GM19043 (cell line): Measurements from ENCODE around the gene RASGRF2.
"Not testable (repeated sequence)": the region's sequence is repeated elsewhere in the genome, so short reads cannot be mapped to it uniquely, and the experiment has no call there.

Experiments used
- ATAC-seq: cut with Tn5 transposase; IDR thresholded peaks from one replicate; pipeline ENCODE4 v1.9.1; 2021; ENCODE audit warnings: low read depth; ENCODE audit not compliant: unreplicated experiment

The RASGRF2 gene

DNA sequence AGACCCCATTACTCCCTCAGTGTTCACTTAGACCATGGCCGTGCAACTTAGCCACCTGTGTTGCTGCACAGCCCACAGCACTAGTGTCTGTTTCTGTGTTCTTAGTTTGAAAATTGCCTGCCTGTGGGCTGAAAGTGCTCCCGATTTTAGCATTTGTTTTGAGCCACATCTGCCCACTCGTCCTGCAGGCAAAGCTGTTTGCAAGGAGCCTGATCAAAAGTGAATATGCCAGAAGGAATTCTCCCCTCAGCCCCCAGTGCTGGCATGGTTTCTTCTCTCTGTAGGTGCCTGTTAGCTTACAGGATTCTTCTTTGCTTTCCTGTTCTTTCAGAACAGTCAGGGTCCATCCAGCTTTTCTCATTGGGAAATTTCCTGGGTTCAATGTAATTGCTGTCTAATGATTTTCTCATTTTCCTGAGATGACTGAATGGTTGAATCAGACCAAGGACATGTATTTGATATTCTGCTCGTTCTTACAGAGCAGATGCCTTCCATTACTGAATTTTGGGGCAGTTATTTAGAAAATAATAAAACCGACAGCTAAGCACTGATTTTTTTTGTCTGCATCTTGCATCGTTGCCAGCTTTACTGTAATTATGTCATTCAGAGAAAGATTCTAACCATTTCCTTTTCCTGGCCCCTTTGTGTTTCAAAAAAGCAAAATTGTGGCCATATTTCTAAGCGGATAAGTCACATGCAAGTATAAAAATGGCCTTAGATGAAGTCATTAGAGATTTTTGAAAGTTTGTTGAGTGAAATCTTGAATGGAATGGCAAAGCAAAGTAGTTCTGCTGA, 161.9 kb downstream of the RASGRF2 start:
- ATAC-seq: no peak

DNA sequence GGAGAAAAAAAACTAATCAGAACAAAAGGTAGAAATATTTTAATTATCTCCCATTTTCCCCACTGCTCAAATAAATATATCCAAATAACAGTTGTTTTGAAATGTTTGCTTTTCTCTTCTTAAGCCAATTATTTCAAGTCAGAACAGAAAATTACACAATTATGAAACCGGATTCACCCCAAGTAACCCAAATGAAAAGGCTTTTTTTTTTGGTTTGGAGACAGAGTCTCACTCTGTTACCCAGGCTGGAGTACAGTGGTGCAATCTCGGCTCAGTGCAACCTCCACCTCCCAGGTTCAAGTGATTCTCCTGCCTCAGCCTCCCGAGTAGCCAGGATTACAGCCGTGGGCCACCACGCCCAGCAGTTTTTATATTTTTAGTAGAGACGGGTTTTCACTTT, 164.5 kb downstream of the RASGRF2 start:
- ATAC-seq: not testable (repeated sequence)

DNA sequence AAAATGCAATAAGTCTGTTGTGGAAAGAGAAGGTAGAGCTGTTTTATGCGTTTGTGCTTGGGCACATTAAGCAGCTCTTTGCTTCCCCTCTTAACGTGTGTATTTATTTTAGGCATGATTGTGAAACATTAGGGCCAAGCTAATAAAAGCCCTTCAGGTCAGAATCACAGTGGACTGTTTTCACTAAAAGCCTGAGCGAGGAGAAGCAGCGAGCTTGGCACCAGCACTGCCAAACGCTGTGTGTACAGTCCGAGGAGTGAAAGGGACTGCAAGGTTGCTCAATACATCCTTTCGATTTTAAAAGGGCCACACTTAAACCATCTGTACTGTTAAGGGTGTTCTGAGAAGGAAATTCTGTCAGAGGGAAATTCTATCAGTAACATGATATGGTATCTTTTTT, 165.8 kb downstream of the RASGRF2 start:
- no peak for ATAC-seq

DNA sequence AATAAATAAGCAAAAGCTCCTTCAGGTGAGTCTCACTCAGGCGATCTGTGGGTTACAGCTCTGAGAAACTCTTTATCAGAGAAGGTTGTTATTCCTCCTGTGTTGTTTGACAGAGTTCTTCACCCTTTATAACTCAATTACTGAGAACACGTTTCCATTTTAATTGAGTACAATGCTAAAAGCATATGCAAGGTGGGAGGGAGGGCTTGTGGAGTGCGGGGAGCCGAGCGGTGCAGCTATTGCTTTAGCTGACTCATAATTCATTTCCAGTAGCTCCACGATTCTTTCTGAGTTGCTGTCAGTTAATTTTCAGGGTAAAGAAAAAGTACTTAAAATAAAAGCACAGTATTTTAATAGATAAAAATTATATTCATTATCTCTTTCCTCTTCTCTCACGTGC, 168.3 kb downstream of the RASGRF2 start:
- ATAC-seq: no peak

DNA sequence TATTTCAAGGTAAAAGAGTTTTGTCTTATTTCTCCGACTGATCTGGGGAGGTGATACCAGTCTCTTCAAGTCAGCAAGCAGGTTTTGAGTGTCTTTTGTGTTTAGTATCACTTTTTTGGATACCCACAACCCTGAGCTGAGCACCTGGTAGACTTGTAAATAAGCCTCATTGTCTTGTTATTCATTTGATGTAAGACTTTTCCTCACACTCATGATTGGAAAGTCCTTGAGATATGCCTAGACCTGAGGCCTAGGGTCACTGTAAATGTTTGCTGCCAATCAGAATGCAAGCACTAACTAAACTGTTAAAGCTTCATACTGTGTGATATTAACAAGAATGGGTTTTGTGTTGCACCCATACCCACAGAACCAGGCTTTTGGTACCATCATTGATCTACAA, 172.2 kb downstream of the RASGRF2 start:
- ATAC-seq: no peak

DNA sequence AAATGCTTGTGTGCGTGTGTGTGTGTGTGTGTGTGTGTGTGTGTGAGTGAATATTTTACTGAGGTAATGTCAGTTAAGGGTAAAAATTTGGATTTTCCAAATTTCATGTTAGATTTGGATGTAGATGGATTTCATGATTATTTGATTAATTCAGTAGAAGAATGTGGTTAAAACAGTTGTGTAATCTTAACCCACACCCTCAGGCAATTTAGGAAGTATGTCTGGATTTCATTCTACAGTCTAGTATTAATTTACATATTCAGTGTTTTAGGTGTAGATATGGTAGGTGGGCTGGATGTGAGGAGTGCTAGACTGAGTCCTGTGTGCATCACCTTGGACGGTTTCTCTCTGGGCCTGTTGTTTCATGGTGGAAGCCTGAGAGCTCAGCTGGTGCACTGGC, 173.9 kb downstream of the RASGRF2 start:
- no peak for ATAC-seq

DNA sequence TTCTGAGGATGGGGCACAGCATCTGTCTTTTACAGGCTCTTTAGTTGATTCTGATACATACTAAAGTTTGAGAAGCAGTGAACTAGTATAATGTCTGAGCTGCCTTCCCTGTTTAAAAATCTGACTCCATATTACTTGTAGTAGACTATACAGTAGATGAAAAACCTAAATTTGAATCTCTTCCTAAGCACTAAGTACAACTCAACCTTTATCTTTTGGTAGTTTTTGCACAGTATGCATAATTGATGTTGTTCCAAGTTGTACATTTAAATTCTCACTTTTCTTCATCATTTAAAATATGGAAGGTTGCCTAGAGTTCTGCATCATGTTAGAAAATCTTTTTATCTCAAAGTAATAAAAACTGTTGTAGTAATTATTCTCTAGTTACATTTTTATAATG, 174.4 kb downstream of the RASGRF2 start:
- ATAC-seq: no peak

DNA sequence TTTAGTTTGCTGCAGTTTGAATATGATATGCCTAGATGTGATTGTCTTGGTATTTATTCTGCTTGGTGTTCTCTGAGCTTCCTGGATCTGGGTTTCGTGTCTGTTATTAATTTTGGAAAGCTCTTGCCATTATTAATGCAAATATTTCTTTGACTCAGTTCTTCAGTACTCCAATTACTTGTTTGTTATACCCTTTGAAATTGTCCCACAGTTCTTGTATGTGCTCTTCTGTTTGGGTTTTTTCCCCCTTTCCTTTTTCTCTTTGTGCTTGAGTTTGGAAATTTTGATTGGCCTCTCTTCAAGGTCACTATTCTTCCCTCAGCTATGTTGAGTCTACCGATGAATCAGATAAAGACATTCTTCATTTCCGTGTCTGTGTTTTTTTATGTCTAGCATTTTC, 176.4 kb downstream of the RASGRF2 start:
- no peak for ATAC-seq

DNA sequence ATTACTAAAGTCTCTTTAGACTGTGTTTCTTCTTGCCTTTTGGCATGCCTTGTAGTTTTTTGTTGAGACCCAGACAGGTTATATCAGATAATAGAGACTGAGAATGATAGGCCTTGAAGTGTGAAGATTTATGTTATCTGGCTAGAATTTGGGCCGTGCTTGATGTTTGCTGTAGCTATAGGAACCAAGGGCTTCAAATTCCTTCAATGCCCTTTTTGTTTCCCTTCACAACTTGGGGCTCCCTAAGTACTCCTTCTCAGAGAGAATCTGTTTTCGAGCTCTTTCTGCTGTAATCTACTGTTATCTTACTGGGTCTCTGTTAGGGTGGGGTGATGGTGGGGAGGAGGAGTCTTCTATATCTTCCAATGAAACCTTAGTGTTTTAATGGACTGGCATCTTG, 177.7 kb downstream of the RASGRF2 start:
- no peak for ATAC-seq

DNA sequence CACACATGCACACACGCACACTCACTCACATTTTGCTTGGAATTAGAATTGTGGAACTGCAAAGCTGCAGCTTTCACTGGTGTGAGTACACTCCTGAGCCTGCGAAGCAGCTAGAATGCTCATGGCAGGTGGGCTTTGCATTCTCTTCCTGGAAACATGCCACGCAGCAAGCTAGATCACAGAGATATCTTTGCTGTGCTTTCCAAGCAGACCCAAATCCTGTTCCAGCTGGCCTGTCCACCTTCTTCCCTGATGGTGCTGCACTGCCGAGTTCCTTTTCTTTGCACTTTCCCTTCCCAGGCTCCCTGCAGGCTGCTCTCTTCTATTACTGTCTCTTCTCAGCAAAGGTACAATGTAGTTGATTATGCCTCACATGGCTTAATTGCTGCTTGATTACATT, 180.3 kb downstream of the RASGRF2 start:
- ATAC-seq: no peak

DNA sequence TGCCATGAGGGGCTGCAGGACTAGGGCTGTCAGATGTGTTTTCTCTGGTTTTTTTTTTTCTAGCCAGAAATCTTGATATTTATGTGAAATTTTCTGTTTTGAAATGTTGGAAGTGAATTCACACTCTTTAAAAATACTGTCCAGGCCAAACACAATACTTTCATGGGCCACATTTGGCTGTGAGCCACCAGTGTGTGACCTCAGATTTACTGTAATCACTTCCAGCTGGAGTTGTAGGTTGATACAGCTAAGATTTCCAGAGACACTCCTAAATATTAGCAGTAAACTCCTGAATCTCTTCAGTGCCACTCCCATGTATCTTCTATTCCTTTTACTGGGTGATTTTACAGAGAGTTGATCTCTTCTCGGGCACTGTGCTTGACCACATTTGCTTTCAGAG, 180.8 kb downstream of the RASGRF2 start:
- ATAC-seq: no peak

DNA sequence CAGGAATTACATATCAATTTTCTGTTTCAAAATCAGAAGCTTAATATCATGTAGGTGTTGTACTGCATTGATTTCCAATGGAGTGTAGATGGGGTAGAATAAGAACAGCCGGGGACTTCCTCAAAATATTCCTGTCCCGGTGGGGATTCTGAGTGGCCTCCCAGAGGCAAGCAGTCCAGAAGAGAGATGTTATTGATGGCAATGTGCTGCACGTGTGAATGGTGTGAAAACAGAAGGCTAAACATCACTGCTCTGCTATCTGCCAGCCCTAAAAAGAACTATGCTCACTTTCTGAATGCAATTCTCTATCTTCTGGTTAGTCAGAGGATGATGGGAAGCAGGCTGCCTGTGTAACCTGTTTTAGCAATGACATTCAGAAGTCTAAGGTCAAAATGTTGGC, 181.9 kb downstream of the RASGRF2 start:
- ATAC-seq: no peak

DNA sequence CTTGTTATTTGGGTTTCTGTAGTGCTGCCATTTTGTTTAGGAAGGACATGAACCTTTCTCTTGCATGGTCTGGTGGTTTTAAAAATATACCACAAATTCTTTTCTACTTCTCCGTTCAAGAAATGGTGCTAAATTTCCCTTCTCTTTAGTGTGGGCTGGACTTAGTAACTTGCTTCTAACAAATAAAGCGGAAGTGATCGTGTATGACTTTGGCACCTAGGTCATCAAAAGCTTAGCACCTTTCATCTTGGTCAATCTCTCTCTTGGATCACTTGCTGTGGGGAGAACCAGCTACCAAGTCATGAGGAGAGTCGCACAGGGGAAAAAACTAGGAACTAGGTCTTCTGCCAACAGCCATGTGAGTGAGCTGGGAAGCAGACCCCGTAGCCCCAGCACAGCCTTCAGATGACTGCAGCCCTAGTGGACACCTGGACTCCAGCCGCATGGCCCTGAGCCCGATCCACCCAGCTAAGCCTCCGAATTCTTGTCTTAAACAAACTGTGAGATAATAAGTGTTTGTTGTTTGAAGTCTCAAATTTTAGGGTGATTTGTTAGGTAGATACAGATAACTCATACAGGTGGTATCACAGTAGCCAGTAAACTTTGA, 185.3 kb downstream of the RASGRF2 start:
- no peak for ATAC-seq

DNA sequence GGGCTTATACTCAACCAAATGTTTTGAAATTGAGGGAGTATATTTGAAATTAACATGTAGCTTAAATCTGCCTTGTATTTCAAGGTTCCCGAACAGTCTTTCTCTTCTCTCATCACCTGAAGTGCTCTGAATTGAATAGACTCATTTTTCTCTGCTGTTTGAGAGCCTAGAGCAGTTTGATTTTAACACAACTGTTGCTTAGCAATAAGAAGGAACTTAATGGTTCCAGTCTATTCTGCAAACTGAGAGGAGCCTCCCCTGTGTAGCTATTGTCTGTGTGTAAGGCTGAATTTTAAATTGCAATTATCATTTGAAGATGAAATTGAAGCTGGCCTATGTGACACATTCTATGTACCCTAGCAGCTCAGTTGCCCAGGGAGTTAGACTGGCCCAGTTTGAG, 185.9 kb downstream of the RASGRF2 start:
- ATAC-seq: no peak

DNA sequence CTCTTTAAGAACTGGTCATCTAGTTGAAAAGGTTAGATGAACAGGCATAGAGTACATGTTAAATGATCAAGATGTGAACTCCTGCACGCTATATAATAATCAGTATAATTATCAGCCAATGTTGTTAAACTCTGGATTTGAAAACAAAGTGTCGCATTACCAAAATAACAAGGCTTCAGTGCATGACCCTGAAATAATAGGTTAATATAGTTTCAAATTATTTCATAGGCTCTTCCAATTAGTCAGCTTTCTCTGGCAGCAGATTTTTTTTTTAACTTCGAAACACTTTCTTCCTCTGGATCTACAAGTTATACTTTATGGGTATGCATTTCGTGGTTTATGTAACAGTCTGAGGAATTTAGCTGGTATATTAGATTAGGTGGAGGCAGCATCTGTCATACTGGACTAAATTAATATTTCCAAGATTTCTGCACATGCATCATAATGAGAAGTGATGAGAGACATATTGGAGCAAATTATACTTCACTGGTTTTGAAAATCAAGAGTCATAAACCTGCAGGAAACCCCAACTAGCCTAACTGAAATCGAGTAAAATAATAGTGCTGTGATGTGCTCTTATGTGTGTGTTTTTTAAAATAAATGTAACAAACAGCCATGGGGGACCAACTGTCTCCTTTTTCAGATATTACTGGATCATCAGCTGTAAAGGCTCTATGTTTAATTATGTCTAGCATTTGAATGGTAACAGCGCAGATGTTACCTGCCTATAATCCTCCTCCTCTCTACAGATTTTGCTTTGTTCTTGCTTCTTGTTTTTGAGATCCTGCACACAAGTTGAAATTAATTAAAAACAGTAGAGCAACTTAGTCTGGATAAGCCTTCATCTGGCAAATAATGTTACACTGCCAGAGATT, 187.1 kb downstream of the RASGRF2 start:
- ATAC-seq: no peak

DNA sequence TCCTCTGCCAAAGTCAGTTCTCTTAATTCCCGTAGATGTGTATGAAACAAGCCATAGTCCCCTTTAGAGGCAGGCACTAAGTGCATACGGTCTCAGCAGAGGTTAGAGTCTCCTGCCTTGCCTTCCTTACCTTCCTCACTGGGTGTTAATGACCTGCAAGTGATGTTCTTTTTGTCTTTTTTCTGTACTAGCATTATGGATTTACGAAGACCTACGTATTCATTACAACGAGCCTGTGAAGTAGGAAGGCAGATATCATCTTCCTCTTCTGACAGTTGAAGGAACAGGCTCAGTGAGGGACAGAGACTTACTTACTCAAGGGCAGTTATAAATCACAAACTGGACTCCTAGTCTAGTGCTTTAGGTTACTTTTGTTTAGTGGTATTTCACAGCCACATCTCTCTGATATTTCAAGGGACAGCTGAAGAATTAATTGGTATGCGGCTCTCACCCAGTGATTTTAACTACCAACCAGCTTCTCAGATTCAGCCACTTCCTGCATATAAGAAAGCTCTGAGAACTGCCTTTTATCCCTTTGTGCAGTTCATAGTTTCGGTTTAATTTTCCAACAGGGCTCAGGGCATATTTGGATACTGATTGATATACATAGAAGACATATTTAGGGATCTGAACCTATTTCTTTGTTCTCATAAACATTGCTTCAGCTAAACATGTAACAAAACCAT, 187.9 kb downstream of the RASGRF2 start:
- ATAC-seq: no peak

DNA sequence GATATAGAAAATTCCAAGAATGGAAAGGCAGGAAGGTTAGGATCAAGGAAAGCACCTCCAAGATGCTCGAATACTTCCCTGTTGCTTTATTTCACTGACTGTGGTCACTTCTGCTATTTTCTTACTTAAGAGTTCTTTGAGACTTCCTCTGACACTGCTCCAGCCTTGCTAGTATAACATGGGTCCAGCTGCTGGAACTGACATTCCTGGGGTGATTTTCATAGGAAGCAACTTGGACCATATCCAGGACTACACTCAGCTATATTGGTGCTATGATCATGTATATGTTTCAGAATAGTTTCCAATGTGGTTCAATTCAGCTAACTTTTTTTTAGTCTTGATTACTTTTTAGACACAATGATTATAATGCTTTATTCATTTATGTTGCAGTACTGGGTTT, 191.4 kb downstream of the RASGRF2 start:
- no peak for ATAC-seq

DNA sequence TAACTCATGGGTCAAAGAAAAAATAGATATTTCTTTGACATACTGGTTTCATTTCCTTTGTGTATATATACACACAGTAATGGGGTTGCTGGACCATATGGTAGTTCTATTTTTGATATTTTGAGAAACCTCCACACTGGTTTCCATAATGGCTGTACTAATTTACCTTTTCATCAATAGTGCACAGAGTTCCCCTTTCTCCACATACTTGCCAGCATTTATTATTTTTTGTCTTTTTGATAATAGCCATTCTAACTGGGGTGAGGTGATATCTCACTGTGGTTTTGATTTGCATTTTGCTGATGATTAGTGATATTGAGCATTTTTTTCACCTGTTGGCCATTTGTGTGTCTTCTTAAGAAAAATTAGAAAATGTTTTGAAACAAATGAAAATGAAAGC, 194.6 kb downstream of the RASGRF2 start:
- no peak for ATAC-seq

DNA sequence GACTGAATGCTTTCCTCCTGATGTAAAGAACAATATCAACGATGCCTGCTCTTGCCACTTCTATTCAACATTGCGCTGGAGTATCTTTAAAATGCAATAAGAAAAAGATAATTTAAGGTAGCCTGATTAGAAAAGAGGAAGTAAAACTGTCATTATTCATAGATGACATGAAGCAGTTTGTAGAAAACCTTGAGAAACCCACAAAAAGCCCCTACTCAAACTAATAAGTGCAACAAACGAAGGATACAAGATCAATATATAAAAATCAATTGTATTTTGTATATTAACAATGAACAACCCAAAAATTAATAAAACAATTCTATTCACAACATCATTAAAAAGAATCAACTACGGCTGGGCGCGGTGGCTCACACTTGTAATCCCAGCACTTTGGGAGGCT, 196.6 kb downstream of the RASGRF2 start:
- ATAC-seq: no peak

DNA sequence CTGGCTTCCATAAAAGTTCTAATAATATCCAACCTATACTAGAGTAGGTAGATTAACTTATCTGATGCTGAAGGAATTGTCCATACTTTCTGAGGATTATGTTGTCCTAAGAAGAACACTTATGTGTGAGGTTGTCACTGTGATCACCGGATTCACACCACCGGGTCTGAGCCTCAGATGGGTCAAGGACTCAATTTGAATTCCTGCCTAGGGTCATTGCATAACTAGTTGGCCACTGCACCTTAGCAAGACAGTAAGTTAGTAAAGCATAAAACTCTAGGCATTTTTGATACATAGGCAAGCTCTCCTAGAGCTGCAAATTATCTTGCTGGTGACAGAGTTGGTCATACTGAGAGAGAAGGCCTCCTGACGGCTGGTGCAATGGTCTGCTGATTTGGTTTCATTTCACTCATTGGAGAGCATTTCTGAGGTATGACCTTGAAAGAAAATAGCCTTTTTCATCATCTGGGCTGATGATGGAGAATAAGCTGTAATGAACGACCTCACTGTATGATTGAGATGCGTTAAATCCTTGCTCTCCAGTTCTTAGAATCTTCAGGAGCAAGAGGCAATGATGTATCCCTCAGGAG, 200.9 kb downstream of the RASGRF2 start:
- ATAC-seq: peak; percentile 76

DNA sequence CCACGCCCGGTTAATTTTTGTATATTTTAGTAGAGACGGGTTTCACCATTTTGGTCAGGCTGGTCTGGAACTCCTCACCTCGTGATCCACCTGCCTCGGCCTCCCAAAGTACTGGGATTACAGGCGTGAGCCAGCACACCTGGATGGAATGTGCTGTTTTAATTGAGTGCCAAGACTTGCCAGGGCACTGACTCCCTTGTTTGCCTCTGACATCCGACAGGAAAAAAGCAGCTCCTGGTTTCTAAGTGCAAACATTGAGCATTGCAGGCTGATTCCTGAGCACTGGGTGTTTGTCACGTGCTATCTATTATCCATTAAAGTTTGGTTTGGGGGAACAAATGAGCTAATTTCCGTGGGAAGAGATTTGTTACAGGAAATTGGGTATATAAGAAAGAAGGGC, 202.3 kb downstream of the RASGRF2 start:
- ATAC-seq: no peak
